Activated naive CD8-positive, alpha-beta T cell treated with anti-CD3 and anti-CD28 coated beads, Interleukin-2, amount 50 U/mL, for 24 hours (primary cell): Measurements from ENCODE around the gene MAPK8IP2.

Experiments
- ATAC-seq: fragments of 150-1000 bp; cut with Tn5 transposase; one replicate; pipeline ENCODE4 v1.10.0; 2021
- DNase-seq: peaks from one replicate; pipeline ENCODE4 v3.0.0; 2021
- H3K27ac Mint-ChIP-seq: one replicate; pipeline ENCODE4 v1.8.0; 2021; ENCODE audit warnings: mild to moderate bottlenecking, mixed read lengths
- H3K27me3 Mint-ChIP-seq: one replicate; pipeline ENCODE4 v1.8.0; 2021; ENCODE audit warnings: mixed read lengths
- H3K36me3 Mint-ChIP-seq: one replicate; pipeline ENCODE4 v1.8.0; 2021; ENCODE audit warnings: low read depth, mixed read lengths
- H3K4me1 Mint-ChIP-seq: one replicate; pipeline ENCODE4 v1.8.0; 2021; ENCODE audit warnings: mixed read lengths
- H3K4me3 Mint-ChIP-seq: one replicate; pipeline ENCODE4 v1.8.0; 2021; ENCODE audit warnings: mild to moderate bottlenecking, moderate library complexity, mixed read lengths
- H3K9me3 Mint-ChIP-seq: one replicate; pipeline ENCODE4 v1.8.0; 2021; ENCODE audit warnings: mixed read lengths

The MAPK8IP2 gene

GRCh38 chr22:50570861-50571260 is 29.7 kb upstream of the MAPK8IP2 start:
- Mint-ChIP-seq H3K27me3 (no peaks in the 10 kb centered on the region), H3K9me3 (no peaks in the 10 kb centered on the region), H3K27ac (no peak overlapping the region), H3K36me3 (peaks cover 21% of the 10 kb centered on the region), H3K4me1 (no peaks in the 10 kb centered on the region), H3K4me3 (no peak overlapping the region)
- ATAC-seq (no peak), DNase-seq (no peak)

- H3K4me3 Mint-ChIP-seq, result no peak overlapping the region
- H3K27ac Mint-ChIP-seq, result no peak overlapping the region
- H3K27me3 Mint-ChIP-seq, result no peaks in the 10 kb centered on the region
- no peak for ATAC-seq
- DNase-seq, result no peak
- H3K4me1 Mint-ChIP-seq, result no peaks in the 10 kb centered on the region
- H3K36me3 Mint-ChIP-seq, result peaks cover 21% of the 10 kb centered on the region
- H3K9me3 Mint-ChIP-seq, result no peaks in the 10 kb centered on the region
Observed at GRCh38 chr22:50571264-50572175, 29.1 kb upstream of the MAPK8IP2 start.

GRCh38 chr22:50572965-50573364 is 27.6 kb upstream of the MAPK8IP2 start:
- ATAC-seq, result no peak
- peaks cover 4% of the 10 kb centered on the region for H3K4me1 Mint-ChIP-seq
- no peak overlapping the region for H3K4me3 Mint-ChIP-seq
- H3K9me3 Mint-ChIP-seq, result no peaks in the 10 kb centered on the region
- no peak overlapping the region for H3K27ac Mint-ChIP-seq
- no peak for DNase-seq
- peaks cover 17% of the 10 kb centered on the region for H3K36me3 Mint-ChIP-seq
- no peaks in the 10 kb centered on the region for H3K27me3 Mint-ChIP-seq

GRCh38 chr22:50573491-50574382 is 26.9 kb upstream of the MAPK8IP2 start:
- Mint-ChIP-seq H3K27ac (no peak overlapping the region), H3K36me3 (peaks cover 14% of the 10 kb centered on the region), H3K27me3 (no peaks in the 10 kb centered on the region), H3K4me3 (no peak overlapping the region), H3K4me1 (peaks cover 8% of the 10 kb centered on the region), H3K9me3 (no peaks in the 10 kb centered on the region)
- DNase-seq (no peak), ATAC-seq (no peak)

GRCh38 chr22:50574383-50574755 is 26.2 kb upstream of the MAPK8IP2 start:
- no peaks in the 10 kb centered on the region for H3K9me3 Mint-ChIP-seq
- no peak overlapping the region for H3K27ac Mint-ChIP-seq
- H3K27me3 Mint-ChIP-seq, result no peaks in the 10 kb centered on the region
- DNase-seq (no peak), ATAC-seq (no peak)
- peaks cover 13% of the 10 kb centered on the region for H3K36me3 Mint-ChIP-seq
- H3K4me1 Mint-ChIP-seq, result peaks cover 9% of the 10 kb centered on the region
- H3K4me3 Mint-ChIP-seq, result no peak overlapping the region

GRCh38 chr22:50575426-50575941 is 25.1 kb upstream of the MAPK8IP2 start:
- DNase-seq (no peak), ATAC-seq (no peak)
- Mint-ChIP-seq H3K27ac (no peak overlapping the region), H3K4me1 (peaks cover 14% of the 10 kb centered on the region), H3K27me3 (no peaks in the 10 kb centered on the region), H3K4me3 (no peak overlapping the region), H3K9me3 (no peaks in the 10 kb centered on the region), H3K36me3 (peaks cover 14% of the 10 kb centered on the region)

GRCh38 chr22:50576070-50576469 is 24.5 kb upstream of the MAPK8IP2 start:
- peaks cover 17% of the 10 kb centered on the region for H3K4me1 Mint-ChIP-seq
- no peak for ATAC-seq
- H3K27ac Mint-ChIP-seq, result no peak overlapping the region
- H3K27me3 Mint-ChIP-seq, result no peaks in the 10 kb centered on the region
- no peaks in the 10 kb centered on the region for H3K9me3 Mint-ChIP-seq
- H3K4me3 Mint-ChIP-seq, result no peak overlapping the region
- H3K36me3 Mint-ChIP-seq, result peaks cover 9% of the 10 kb centered on the region
- DNase-seq, result no peak

GRCh38 chr22:50576806-50577696 is 23.5 kb upstream of the MAPK8IP2 start:
- peaks cover 5% of the 10 kb centered on the region for H3K36me3 Mint-ChIP-seq
- no peak for ATAC-seq
- H3K27ac Mint-ChIP-seq, result no peak overlapping the region

GRCh38 chr22:50577697-50577986 is 23.0 kb upstream of the MAPK8IP2 start:
- ATAC-seq (no peak), DNase-seq (no peak)
- Mint-ChIP-seq H3K27ac (no peak overlapping the region), H3K36me3 (peaks cover 5% of the 10 kb centered on the region), H3K4me3 (no peak overlapping the region), H3K4me1 (peaks cover 23% of the 10 kb centered on the region), H3K27me3 (no peaks in the 10 kb centered on the region), H3K9me3 (no peaks in the 10 kb centered on the region)

More at GRCh38 chr22:50576806-50577696, 23.5 kb upstream of the MAPK8IP2 start:
- no peak for DNase-seq
- Mint-ChIP-seq H3K4me3 (no peak overlapping the region), H3K9me3 (no peaks in the 10 kb centered on the region), H3K27me3 (no peaks in the 10 kb centered on the region), H3K4me1 (peaks cover 23% of the 10 kb centered on the region)

- no peak within 1 kb of the TSS for H3K27ac Mint-ChIP-seq
- ATAC-seq (no peak), DNase-seq (no peak)
- H3K4me1 Mint-ChIP-seq, result peaks cover 23% of the 10 kb centered on the region
- H3K9me3 Mint-ChIP-seq, result no peaks in the 10 kb centered on the region
- no peaks in the 10 kb centered on the region for H3K27me3 Mint-ChIP-seq
- H3K4me3 Mint-ChIP-seq, result no peak within 1 kb of the TSS
- peaks cover 5% of the 10 kb centered on the region for H3K36me3 Mint-ChIP-seq
Observed at GRCh38 chr22:50577987-50578775, 22.4 kb upstream of the MAPK8IP2 start, which contains the start of gene CPT1B. Gene CPT1B, minus strand, starts transcription at chr22:50578427. Its CDS starts 512 bp downstream, at chr22:50577915.

- Mint-ChIP-seq H3K36me3 (peaks cover 5% of the 10 kb centered on the region), H3K4me3 (no peak overlapping the region), H3K4me1 (peaks cover 30% of the 10 kb centered on the region), H3K27me3 (no peaks in the 10 kb centered on the region), H3K9me3 (no peaks in the 10 kb centered on the region), H3K27ac (no peak overlapping the region)
- ATAC-seq (no peak), DNase-seq (no peak)
Observed at GRCh38 chr22:50578776-50579310, 21.8 kb upstream of the MAPK8IP2 start.

GRCh38 chr22:50579752-50580151 is 20.8 kb upstream of the MAPK8IP2 start:
- Mint-ChIP-seq H3K36me3 (peaks cover 5% of the 10 kb centered on the region), H3K9me3 (no peaks in the 10 kb centered on the region), H3K27ac (no peak overlapping the region)

More at GRCh38 chr22:50579752-50580151, 20.8 kb upstream of the MAPK8IP2 start:
- H3K4me1 Mint-ChIP-seq, result peaks cover 31% of the 10 kb centered on the region
- DNase-seq (no peak), ATAC-seq (no peak)
- H3K27me3 Mint-ChIP-seq, result no peaks in the 10 kb centered on the region
- H3K4me3 Mint-ChIP-seq, result no peak overlapping the region
